SK-N-SH treated with all-trans-retinoic acid at 6 μM for 48 hours (cell line): ENCODE measurements around the gene NFATC3.

Source experiments
- ARNTL ChIP-seq: fragments of 450-650 bp; formaldehyde crosslinking; IDR thresholded peaks from 2 replicates; pipeline ENCODE4 v1.5.0; 2020; ENCODE audit warnings: low read depth, mild to moderate bottlenecking, moderate library complexity, borderline replicate concordance
- CREB5 ChIP-seq: fragments of 250-450 bp; sonication (Bioruptor Pico); IDR thresholded peaks from 2 replicates; pipeline ENCODE4 v1.5.1; 2020; ENCODE audit warnings: low read depth, mild to moderate bottlenecking, moderate library complexity
- CSRNP3 ChIP-seq: fragments of 250-450 bp; sonication (Bioruptor Pico); IDR thresholded peaks from 2 replicates; pipeline ENCODE4 v1.5.1; 2021; ENCODE audit warnings: mild to moderate bottlenecking, moderate library complexity
- ESRRG ChIP-seq: fragments of 250-450 bp; sonication (Bioruptor Pico); IDR thresholded peaks from 2 replicates; pipeline ENCODE4 v1.6.1; 2021; ENCODE audit warnings: mild to moderate bottlenecking
- GLIS3 ChIP-seq: fragments of 250-450 bp; sonication (Bioruptor Pico); IDR thresholded peaks from 2 replicates; pipeline ENCODE4 v1.5.0; 2020; ENCODE audit warnings: mild to moderate bottlenecking, moderate library complexity
- PATZ1 ChIP-seq: fragments of 250-450 bp; sonication (Bioruptor Pico); IDR thresholded peaks from 2 replicates; pipeline ENCODE4 v1.8.0; 2020; ENCODE audit warnings: mild to moderate bottlenecking, moderate library complexity, borderline replicate concordance
- PPARA ChIP-seq: fragments of 250-450 bp; sonication (Bioruptor Pico); IDR thresholded peaks from 2 replicates; pipeline ENCODE4 v1.5.0; 2020; ENCODE audit warnings: mild to moderate bottlenecking, borderline replicate concordance
- SNAI2 ChIP-seq: fragments of 250-450 bp; sonication (Bioruptor Pico); IDR thresholded peaks from 2 replicates; pipeline ENCODE4 v1.5.0; 2020; ENCODE audit warnings: mild to moderate bottlenecking, moderate library complexity
- TCF4 ChIP-seq: fragments of 250-450 bp; sonication (Bioruptor Pico); IDR thresholded peaks from 2 replicates; pipeline ENCODE4 v1.8.0; 2021; ENCODE audit warnings: mild to moderate bottlenecking, moderate library complexity, borderline replicate concordance
- TSHZ2 ChIP-seq: fragments of 250-450 bp; sonication (Bioruptor Pico); IDR thresholded peaks from 2 replicates; pipeline ENCODE4 v1.5.0; 2020; ENCODE audit warnings: mild to moderate bottlenecking, moderate library complexity
- ZFP3 ChIP-seq: fragments of 250-450 bp; sonication (Bioruptor Pico); IDR thresholded peaks from 2 replicates; pipeline ENCODE4 v1.5.0; 2020; ENCODE audit warnings: mild to moderate bottlenecking, moderate library complexity
- ZFP30 ChIP-seq: fragments of 450-650 bp; formaldehyde crosslinking; IDR thresholded peaks from 2 replicates; pipeline ENCODE4 v1.5.0; 2022; ENCODE audit warnings: mild to moderate bottlenecking, moderate library complexity
- ZNF70 ChIP-seq: fragments of 450-650 bp; formaldehyde crosslinking; IDR thresholded peaks from 2 replicates; pipeline ENCODE4 v1.5.0; 2020; ENCODE audit warnings: mild to moderate bottlenecking, moderate library complexity

GRCh38 chr16:68259007-68259825 lies 174.0 kb downstream of the NFATC3 start:
- TF ChIP-seq CREB5 (no peak), TCF4 (CRISPR knock-in tag) (no peak), PATZ1 (CRISPR knock-in tag) (no peak), TSHZ2 (CRISPR knock-in tag) (no peak), ZNF70 (CRISPR knock-in tag) (no peak), ESRRG (CRISPR knock-in tag) (no peak), SNAI2 (CRISPR knock-in tag) (no peak), CSRNP3 (no peak), PPARA (CRISPR knock-in tag) (no peak), ZFP30 (CRISPR knock-in tag) (no peak), ARNTL (CRISPR knock-in tag) (no peak), GLIS3 (no peak), ZFP3 (no peak)
